ENCODE data around the gene DUSP10. TPM values are rescaled to one million over a fixed set of nuclear protein-coding genes. Genes with fewer than 3 reads are reported as not detected.
A peak's percentile ranks its signal among the peaks of the same experiment; 100 is the strongest.

The DUSP10 gene
- total RNA-seq, 4 donors from 2014 or later, result 3.8 to 7.3 (median 4.4) TPM

DNA sequence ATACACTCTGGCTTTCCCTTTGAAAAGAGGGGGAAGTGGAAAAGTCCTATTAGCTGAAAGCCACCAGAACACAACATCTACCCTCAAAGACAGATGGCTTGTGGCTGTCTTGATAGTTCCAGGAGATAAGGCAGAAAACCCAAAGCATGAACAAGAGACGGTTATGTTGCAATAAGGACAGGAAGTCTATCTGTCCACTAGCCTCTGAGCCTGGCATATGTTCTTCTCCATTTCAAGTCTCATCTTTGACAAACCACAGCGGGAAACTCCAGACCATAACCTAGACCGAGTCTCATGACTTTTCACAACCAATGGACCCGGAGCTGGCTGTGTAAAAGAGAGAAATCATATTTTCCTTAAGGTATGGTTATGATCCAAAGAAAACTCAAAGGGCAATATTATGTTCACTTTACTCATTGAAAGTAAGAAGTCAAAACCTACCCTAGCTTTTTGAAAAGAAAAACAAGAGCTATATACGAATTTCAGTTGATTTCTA lies 33.8 kb downstream of the DUSP10 start:
- TF ChIP-seq POLR2A (IDR thresholded peaks at IDR 0.05), result no peak
- peak in 1 of 2 donors; percentile 75 for TF ChIP-seq EP300 (IDR thresholded peaks at IDR 0.05)
- no peak for TF ChIP-seq CTCF (IDR thresholded peaks at IDR 0.05)
- H3K4me3 ChIP-seq, result no peak overlapping the region
- H3K36me3 ChIP-seq, result peaks cover 0 to 20% (median 0%) of the 10 kb centered on the region in 3 donors
- peaks cover 0 to 10% (median 4%) of the 10 kb centered on the region in 4 donors for H3K4me1 ChIP-seq
- DNase-seq (ENCODE audit: low spot score in 2 of 2), result peak in 1 of 2 donors; percentile 45
- no peaks in the 10 kb centered on the region for H3K27me3 ChIP-seq
- no peaks in the 10 kb centered on the region for H3K9me3 ChIP-seq
- 74 to 75% methylated on average over 5 of the region's 5 CpGs for WGBS, 2 donors
- H3K27ac ChIP-seq, result peak overlapping the region in 2 of 4 donors; percentile 29 to 36

- H3K4me1 ChIP-seq, result peaks cover 0 to 7% (median 3%) of the 10 kb centered on the region in 4 donors
- no peak for TF ChIP-seq EP300 (IDR thresholded peaks at IDR 0.05)
- TF ChIP-seq POLR2A (IDR thresholded peaks at IDR 0.05), result no peak
- no peak for TF ChIP-seq CTCF (IDR thresholded peaks at IDR 0.05)
- WGBS, 2 donors, result 82 to 84% methylated on average over 7 of the region's 7 CpGs
- H3K27ac ChIP-seq, result peak overlapping the region in 1 of 4 donors; percentile 36
- H3K36me3 ChIP-seq, result peaks cover 0 to 20% (median 0%) of the 10 kb centered on the region in 3 donors
- no peak overlapping the region for H3K4me3 ChIP-seq
- no peak for DNase-seq (ENCODE audit: low spot score in 2 of 2)
- H3K9me3 ChIP-seq, result no peaks in the 10 kb centered on the region
- no peaks in the 10 kb centered on the region for H3K27me3 ChIP-seq
Observed at GRCh38 chr1:221706876-221707582, 34.9 kb downstream of the DUSP10 start.

DNA sequence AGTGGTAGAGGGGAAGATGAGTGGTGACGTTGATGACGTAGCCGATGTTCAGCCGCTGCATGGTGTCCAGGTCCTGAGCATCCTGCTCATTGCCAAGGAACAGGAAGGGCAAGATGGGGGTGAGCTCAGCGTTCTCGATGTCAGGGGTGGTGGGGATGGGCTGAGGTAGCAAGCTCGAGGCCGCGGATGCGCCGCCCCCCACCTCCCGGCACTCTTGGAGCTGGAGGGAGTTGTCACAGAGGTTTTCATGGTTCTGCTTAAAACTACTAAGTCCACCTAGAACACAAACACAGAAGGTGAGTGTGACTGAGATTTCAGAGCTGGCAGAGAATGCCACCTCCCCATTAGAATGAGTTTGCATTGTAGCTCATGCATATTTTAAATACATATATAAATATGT lies 35.7 kb downstream of the DUSP10 start:
- TF ChIP-seq CTCF (IDR thresholded peaks at IDR 0.05) (no peak), EP300 (IDR thresholded peaks at IDR 0.05) (no peak), POLR2A (IDR thresholded peaks at IDR 0.05) (no peak)
- Histone ChIP-seq H3K36me3 (peaks cover 0 to 20% (median 0%) of the 10 kb centered on the region in 3 donors), H3K4me3 (no peak overlapping the region), H3K27me3 (no peaks in the 10 kb centered on the region), H3K27ac (no peak overlapping the region), H3K9me3 (no peaks in the 10 kb centered on the region), H3K4me1 (peaks cover 0 to 7% (median 3%) of the 10 kb centered on the region in 4 donors)
- DNase-seq (ENCODE audit: low spot score in 2 of 2), result no peak
- 95% methylated on average over 12 of the region's 12 CpGs for WGBS, 2 donors

- Histone ChIP-seq H3K36me3 (peaks cover 0 to 20% (median 0%) of the 10 kb centered on the region in 3 donors), H3K27me3 (no peaks in the 10 kb centered on the region), H3K27ac (peak overlapping the region in 2 of 4 donors; percentile 57 to 58), H3K4me1 (peaks cover 0 to 7% (median 3%) of the 10 kb centered on the region in 4 donors), H3K4me3 (no peak overlapping the region), H3K9me3 (no peaks in the 10 kb centered on the region)
- 72 to 98% methylated on average over 1 of the region's 1 CpG for WGBS, 2 donors
- TF ChIP-seq CTCF (IDR thresholded peaks at IDR 0.05) (no peak), EP300 (IDR thresholded peaks at IDR 0.05) (peak; percentile 44 to 57), POLR2A (IDR thresholded peaks at IDR 0.05) (no peak)
- no peak for DNase-seq (ENCODE audit: low spot score in 2 of 2)
Observed at GRCh38 chr1:221704306-221704705, 37.6 kb downstream of the DUSP10 start.

DNA sequence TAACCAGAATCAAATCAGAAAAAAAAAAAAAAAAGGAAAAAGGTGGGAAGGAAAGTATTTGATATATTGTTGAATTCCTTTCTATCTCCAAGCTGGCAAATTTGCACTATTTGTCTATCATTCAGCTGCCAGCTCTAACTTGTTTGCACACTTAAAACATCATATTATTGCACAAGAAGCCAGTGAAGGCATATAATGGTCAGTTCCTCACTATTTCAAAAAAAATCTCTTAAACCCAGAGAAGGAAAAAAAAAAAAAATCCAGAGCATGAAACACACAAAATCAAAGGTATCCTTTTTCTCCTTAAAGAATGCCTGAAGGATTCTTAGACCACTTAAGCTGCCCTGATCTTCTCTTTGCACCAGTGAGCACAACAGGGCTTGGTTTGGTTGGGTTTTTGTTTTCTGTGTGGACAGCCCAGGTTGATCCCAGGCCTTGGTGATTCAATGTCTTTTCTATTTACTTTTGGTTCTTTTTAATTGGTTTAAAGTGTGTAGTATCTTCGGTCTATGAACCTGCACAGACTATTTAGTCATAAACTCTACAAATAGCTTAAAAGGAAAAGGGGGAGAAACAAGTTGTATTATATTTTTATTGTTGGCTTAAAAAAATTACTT lies 40.2 kb downstream of the DUSP10 start:
- Histone ChIP-seq H3K4me1 (no peaks in the 10 kb centered on the region), H3K27ac (peak overlapping the region in 1 of 4 donors; percentile 9), H3K9me3 (no peaks in the 10 kb centered on the region), H3K27me3 (no peaks in the 10 kb centered on the region), H3K36me3 (peaks cover 0 to 20% (median 0%) of the 10 kb centered on the region in 3 donors), H3K4me3 (no peak overlapping the region)
- TF ChIP-seq CTCF (IDR thresholded peaks at IDR 0.05), result no peak
- TF ChIP-seq EP300 (IDR thresholded peaks at IDR 0.05), result no peak
- TF ChIP-seq POLR2A (IDR thresholded peaks at IDR 0.05), result no peak
- no peak for DNase-seq (ENCODE audit: low spot score in 2 of 2)
- 94 to 95% methylated on average over 1 of the region's 1 CpG for WGBS, 2 donors

Data from tibial nerve (tissue), 4 donors.